SH-SY5Y (cell line): Measurements from ENCODE around the gene ACSL4.

Source experiments
- GATA2 ChIP-seq: IDR thresholded peaks from 2 replicates; pipeline ENCODE4 v1.6.1; 2011; ENCODE audit warnings: mild to moderate bottlenecking, low read depth, low read length
- GATA3 ChIP-seq: IDR thresholded peaks from 2 replicates; pipeline ENCODE4 v1.6.1; 2011; ENCODE audit warnings: low read depth, mild to moderate bottlenecking, low read length, moderate library complexity

- no peak for TF ChIP-seq GATA2
- no peak for TF ChIP-seq GATA3
Observed at GRCh38 chrX:109643687-109644086, 89.4 kb downstream of the ACSL4 start.
